ENCODE measurements around the gene TTLL9.

Gene TTLL9

GRCh38 chr20:31951530-31952453 lies 81.4 kb downstream of the TTLL9 start, which contains the start of gene PDRG1:
Gene PDRG1 (minus strand): TSS chr20:31952046. CDS start chr20:31951961, 85 bp downstream.
- DNase-seq: peak; percentile 95

- no peak for DNase-seq
Measured at GRCh38 chr20:31953556-31954148, 83.2 kb downstream of the TTLL9 start.

DNA sequence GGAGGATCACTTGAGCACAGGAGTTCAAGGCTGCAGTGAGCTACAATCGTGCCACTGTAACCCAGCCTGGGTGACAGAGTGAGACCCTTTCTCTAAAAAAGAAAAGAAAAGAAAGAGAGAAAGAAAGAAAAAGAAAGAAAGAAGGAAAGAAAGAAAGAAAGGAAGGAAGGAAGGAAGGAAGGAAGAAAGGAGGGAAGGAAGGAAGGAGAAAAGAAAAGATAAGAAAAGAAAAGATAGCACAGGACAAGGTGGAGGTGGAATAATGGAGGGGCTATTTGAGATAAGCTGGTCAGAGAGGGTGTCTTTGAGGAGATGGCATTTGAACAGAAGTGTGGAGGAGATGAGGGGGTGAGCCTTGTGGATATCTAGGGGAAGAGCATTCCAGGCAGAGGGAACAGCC lies 84.1 kb downstream of the TTLL9 start:
- no peak for DNase-seq

DNA sequence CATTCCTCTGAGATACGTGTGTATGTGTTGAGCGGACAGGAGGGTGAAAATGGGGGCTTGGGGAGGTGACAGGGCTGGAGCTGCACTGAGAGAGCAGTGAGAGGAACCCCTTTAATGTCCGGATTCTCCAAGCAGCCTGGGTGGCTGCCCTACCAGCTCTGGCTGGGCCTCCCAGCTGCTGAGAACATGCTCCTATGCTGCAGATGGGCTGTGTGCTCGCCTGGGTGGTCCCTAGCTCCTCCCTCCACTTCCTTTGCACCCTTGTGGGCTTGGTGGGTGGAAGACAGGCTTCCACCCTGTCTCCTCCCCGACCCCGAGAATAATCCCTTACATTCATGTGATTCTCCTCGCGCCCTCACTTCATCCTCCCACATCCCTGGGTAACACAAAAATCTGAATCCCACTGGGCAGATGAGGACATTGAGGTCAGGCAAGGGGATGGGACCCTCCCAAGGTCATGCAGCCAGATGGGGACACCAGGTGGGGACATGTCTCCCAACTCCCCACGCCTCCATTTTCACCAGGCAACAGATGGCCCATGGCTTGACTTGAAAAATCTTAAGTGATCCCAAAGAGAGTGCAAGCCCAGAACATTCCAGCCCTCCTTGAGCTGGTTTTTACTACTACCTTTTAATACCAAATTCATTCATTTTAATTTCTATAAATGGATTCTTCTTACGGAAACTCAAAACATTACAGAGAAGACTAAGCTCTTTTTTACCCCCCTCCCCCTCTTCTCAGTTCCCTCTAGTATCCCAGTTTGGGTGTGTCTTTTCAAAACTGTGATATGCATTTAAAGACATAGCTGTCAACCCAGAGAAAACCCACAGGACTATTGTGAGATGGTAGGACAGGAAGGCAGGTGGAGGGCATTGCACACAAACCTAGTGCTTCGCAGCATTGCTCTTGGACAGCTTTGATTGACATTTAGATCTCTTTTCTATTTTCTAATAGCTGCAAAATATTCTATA lies 86.4 kb downstream of the TTLL9 start:
- DNase-seq: peak; percentile 47

GRCh38 chr20:31962761-31963160 lies 92.3 kb downstream of the TTLL9 start:
- peak; percentile 54 for DNase-seq

GRCh38 chr20:31963889-31964288 lies 93.5 kb downstream of the TTLL9 start:
- peak; percentile 40 for DNase-seq

- peak; percentile 47 for DNase-seq
Measured at GRCh38 chr20:31966991-31967655, 96.7 kb downstream of the TTLL9 start.

DNA sequence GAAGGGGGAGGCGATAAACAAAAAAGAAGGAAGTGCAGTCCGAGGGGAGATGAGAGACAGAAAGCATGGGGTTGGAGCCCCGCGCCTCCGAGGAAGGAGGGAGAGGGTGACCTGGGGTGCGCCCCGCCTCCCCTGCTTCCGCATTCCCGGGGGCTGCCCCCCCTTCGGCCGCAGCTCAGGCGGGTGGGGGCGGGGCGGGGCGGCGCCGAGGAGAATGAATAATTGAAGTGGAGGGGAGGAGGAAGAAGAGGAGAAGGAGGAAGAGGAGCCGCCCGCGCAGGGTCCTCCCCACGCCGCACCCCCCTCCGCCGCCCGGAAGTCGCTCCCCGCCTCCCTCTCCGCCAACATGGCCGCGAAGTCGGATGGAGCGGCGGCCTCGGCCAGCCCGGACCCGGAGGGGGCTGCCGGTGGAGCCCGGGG lies 97.4 kb downstream of the TTLL9 start, which contains the start of gene XKR7:
Gene XKR7 (plus strand): TSS at position 322 of the 420 bp plus-strand sequence. CDS start 25 bp downstream, at position 347.
- no peak for DNase-seq

DNA sequence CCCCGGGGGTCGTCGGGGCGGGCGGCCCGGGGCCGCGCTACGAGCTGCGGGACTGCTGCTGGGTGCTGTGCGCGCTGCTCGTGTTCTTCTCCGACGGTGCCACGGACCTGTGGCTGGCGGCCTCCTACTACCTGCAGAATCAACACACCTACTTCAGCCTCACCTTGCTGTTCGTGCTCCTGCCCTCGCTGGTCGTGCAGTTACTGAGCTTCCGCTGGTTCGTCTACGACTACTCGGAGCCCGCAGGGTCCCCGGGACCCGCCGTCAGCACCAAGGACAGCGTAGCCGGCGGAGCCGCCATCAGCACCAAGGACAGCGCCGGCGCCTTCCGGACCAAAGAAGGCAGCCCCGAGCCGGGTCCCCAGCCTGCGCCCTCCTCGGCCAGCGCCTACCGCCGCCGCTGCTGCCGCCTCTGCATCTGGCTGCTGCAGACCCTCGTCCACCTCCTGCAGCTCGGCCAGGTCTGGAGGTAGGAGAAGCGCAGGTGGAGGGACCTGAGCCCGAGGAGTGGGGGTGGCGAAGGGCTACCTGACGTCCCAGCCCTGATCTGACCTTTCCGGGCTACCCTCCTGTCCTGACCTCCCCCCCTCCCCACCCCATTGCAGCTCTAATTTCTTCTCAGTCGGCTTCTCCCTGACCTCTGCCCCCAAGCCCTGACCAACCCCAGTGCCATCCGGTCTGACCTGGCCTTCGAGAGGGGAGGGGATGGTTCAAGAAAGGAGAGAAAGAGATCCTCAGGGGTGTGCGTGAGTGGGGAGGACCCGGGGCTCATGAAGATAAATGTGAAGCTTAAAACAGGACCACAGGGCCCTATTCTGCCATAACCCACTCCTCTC lies 98.1 kb downstream of the TTLL9 start:
- peak; percentile 92 for DNase-seq

DNA sequence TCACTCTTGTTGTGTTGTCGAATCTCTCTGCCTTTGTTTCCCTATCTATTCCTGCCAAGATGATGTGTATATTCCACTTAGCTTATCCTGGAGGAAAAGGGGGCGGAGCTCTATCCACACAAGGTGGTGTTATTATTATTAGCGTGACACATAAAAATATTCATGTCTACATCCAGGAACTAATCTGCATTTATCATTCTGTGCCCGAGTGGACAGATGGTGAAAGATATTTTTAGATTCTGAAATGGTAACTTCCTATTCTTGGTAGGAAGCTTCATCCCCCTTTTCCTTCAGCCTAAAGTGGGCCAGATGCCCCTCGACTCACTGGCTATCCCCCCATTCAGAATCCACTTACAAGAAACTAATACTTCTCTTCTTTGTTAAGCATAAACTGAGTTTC lies 99.6 kb downstream of the TTLL9 start:
- no peak for DNase-seq

DNA sequence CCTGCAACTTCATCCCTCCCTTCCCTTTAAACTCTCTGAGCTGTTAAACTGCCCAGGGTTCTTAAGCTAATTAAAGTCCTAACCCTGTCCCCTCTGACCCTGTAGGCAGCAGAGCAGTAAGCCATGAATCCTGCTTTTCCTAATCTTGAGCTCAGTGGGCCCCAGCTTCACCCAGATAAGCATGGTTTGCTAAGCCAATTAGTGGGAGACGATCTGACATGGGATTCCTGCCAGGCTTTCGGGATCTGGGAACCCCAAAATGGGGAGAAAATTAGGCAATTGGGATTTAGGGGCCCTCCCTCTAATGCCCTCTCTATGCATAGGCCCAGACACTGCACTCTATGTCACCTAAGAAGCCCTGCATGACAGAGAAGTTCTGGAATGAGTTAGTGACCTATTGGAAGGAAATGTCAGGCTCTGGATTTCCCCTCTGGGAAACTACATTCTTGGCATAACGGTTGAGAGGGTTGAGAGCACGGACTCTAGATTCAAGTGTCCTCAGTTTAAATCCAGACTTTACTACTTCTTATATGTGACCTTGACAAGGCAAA lies 102.1 kb downstream of the TTLL9 start:
- no peak for DNase-seq

- DNase-seq: no peak
Measured at GRCh38 chr20:31974296-31974695, 103.9 kb downstream of the TTLL9 start.

GRCh38 chr20:31974951-31975487 lies 104.6 kb downstream of the TTLL9 start:
- peak; percentile 72 for DNase-seq

DNA sequence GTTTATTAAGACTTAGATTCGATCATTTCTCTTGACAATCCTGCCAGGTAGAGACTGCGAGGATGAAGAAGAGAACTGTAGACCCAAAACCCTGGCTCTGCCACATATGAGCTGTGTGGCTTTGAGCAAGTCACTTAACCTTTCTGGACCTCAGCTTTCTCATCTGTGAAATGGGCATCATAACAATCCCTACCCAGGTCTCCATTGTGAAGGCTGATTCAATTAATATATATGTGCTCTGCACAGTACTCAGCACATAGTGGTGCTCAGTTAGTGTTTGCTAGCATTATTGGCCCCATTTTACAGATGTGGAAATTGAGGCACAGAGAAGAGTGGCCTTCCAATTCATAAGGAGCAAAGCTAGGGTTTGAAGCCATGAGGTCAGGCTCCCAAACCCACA lies 105.4 kb downstream of the TTLL9 start:
- no peak for DNase-seq

- no peak for DNase-seq
Measured at GRCh38 chr20:31977080-31977479, 106.6 kb downstream of the TTLL9 start.

- no peak for DNase-seq
Measured at GRCh38 chr20:31979713-31980426, 109.4 kb downstream of the TTLL9 start.

- DNase-seq: no peak
Measured at GRCh38 chr20:31981784-31982183, 111.3 kb downstream of the TTLL9 start.

- peak; percentile 49 for DNase-seq
Measured at GRCh38 chr20:31984981-31985471, 114.6 kb downstream of the TTLL9 start.

- no peak for DNase-seq
Measured at GRCh38 chr20:31987744-31988143, 117.3 kb downstream of the TTLL9 start.
